Transverse colon (tissue), 4 donors: ENCODE results near the gene PCBP2.

Source experiments
- EP300 ChIP-seq: sonication (generic); formaldehyde crosslinking; IDR thresholded peaks from one replicate; pipeline ENCODE4 v1.6.1; 2017; ENCODE audit warnings: antibody characterized with exemption, low read depth
- POLR2A ChIP-seq: fragments of 450-650 bp; IDR thresholded peaks from one replicate; pipeline ENCODE4 v1.6.1; 2016; ENCODE audit warnings: antibody characterized with exemption, mild to moderate bottlenecking, moderate library complexity
- POLR2AphosphoS5 ChIP-seq, 3 donors: sonication (generic); formaldehyde crosslinking; IDR thresholded peaks; one replicate each; pipeline ENCODE4 v1.6.1; 2016; ENCODE audit warnings: antibody characterized with exemption in 3 of 3
- TF ChIP-seq, protein P1 (sequence below), 5 experiments: fragments of 200-600 bp in 3 of 5; fragments of 450-650 bp in 2 of 5; sonication (generic) in 3 of 5; IDR thresholded peaks; 1 replicate in 2 of 5; 2 replicates in 3 of 5; pipeline ENCODE4 v1.5.1; 2016 to 2017; ENCODE audit warnings: antibody characterized with exemption in 5 of 5, inconsistent platforms in 3 of 5, mild to moderate bottlenecking in 2 of 5, moderate library complexity in 1 of 5

DNA sequence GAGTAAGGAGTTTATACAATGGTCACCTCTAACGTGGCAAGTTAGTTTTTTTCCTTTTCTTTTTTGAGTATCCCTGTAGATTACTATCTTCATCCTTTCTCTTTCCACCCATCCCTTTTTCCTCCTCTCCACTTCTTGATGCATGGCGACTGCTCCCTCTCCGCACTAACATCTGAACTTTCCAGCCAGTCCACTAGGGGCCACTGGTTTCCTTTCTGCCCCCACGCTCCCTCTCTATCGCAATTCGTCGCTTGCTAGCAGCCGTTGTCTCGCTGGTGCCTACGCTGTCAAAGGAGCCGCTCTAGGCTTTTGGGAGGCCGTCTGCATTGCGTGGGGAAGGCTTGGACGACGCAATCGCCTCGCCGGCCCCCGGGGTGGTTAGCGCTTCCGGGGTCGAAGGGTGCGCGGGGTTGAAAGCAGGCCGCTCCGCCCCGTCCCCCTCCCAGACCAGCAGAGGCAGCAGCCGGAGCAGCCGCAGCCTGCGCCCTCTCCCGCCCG lies at the start of gene PCBP2:
- peak; percentile 77 for TF ChIP-seq POLR2A
- peak; percentile 92 to 97 (median 94) for TF ChIP-seq POLR2AphosphoS5 (IDR thresholded peaks at IDR 0.05)
- TF ChIP-seq, protein P1, sequence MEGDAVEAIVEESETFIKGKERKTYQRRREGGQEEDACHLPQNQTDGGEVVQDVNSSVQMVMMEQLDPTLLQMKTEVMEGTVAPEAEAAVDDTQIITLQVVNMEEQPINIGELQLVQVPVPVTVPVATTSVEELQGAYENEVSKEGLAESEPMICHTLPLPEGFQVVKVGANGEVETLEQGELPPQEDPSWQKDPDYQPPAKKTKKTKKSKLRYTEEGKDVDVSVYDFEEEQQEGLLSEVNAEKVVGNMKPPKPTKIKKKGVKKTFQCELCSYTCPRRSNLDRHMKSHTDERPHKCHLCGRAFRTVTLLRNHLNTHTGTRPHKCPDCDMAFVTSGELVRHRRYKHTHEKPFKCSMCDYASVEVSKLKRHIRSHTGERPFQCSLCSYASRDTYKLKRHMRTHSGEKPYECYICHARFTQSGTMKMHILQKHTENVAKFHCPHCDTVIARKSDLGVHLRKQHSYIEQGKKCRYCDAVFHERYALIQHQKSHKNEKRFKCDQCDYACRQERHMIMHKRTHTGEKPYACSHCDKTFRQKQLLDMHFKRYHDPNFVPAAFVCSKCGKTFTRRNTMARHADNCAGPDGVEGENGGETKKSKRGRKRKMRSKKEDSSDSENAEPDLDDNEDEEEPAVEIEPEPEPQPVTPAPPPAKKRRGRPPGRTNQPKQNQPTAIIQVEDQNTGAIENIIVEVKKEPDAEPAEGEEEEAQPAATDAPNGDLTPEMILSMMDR (IDR thresholded peaks at IDR 0.05): peak; percentile 69 to 99 (median 81)
- TF ChIP-seq EP300: peak; percentile 55
